Skin epidermis (tissue), 12 donors: ENCODE results near the gene SLC27A5.
"Not testable (repeated sequence)": the region's sequence is repeated elsewhere in the genome, so short reads cannot be mapped to it uniquely, and the experiment has no call there.

ENCODE experiments used
- H3K27ac ChIP-seq, 21 experiments: fragments of 200-600 bp; sonication (generic) in 11 of 21; one replicate each; pipeline ENCODE4 v1.5.0; 2020; ENCODE audit warnings: mild to moderate bottlenecking in 3 of 21, inconsistent platforms in 2 of 21, moderate library complexity in 2 of 21
- H3K4me3 ChIP-seq, 7 experiments: fragments of 200-600 bp; sonication (generic) in 2 of 7; one replicate each; pipeline ENCODE4 v1.5.0; 2020; ENCODE audit warnings: inconsistent platforms in 2 of 7, mild to moderate bottlenecking in 2 of 7, moderate library complexity in 1 of 7

The SLC27A5 gene

DNA sequence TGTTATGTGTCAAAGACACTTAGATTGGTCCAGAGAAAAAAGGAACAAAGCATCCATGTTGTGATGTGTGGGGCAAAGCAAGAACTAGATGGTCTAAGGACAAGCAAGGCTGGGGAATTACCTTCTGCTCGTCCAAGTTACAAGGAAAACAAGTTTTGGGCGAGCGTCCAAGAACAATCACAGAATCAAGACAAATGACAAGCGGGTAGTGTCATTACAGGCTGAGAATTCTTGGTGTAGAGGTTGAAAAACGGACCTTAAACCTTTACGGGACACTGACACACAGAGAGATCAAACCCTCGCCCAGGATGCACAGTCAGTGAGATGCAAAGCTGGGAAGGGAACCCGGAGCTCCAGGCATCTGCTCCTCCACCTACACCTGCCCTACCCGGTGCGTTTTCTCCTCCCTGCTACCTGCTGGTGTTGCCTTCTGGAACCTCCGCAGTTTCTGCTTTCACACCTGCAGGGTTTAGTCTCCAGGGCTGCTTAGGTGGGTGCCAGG is 60.9 kb downstream of the SLC27A5 start:
- Histone ChIP-seq H3K4me3 (peak overlapping the region; percentile 77 to 99 (median 92)), H3K27ac (peak overlapping the region in 5 of 21 experiments; percentile 68 to 87 (median 80))

DNA sequence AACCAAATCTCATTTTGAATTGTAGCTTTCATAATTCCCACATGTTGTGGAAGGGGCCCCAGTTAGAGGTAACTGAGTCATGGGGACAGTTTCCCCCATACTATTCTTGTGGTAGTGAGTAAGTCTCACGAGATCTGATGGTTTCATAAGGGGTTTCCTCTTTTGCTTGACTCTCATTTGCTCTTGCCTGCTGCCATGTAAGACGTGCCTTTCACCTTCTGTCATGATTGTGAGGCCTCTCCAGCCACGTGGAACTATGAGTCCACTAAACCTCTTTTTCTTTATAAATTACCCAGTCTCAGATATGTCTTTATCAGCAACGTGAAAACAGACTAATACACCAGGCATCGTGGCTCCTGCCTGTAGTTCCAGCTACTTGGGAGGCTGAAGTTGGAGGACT is 61.8 kb downstream of the SLC27A5 start:
- H3K27ac ChIP-seq, H3K4me3 ChIP-seq: not testable (repeated sequence)

DNA sequence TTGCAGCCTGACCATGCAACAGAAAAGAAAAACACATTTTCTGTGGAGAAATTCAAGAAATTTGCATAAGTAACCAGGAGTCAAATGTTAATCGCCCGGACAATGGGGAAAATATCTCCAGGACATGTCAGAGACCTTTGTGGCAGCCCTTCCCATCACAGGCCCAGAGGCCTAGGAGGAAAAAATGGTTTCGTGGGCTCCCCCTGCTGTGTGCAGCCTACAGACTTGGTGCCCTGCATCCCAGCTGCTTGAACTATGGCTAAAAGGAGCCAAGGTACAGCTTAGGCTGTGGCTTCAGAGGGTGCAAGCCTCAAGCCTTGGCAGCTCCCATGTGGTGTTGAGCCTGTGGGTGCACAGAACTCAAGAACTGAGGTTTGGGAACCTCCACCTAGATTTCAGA is 62.9 kb downstream of the SLC27A5 start:
- H3K4me3 ChIP-seq, H3K27ac ChIP-seq: not testable (repeated sequence)
